HEK293 (cell line): ENCODE measurements around the gene PYCR2.

ENCODE experiments used
- BCL11B ChIP-seq: fragments of 450-650 bp; formaldehyde crosslinking; IDR thresholded peaks from 2 replicates; pipeline ENCODE4 v1.5.1; 2016; ENCODE audit warnings: low read depth, missing biosample characterization, missing genetic modification characterization
- EGR2 ChIP-seq: fragments of 450-650 bp; formaldehyde crosslinking; IDR thresholded peaks from 2 replicates; pipeline ENCODE4 v1.5.1; 2016; ENCODE audit warnings: low read depth, missing biosample characterization, missing genetic modification characterization
- HOXD13 ChIP-seq: sonication (generic); formaldehyde crosslinking; IDR thresholded peaks from 2 replicates; pipeline ENCODE4 v1.8.0; 2022; ENCODE audit warnings: missing genetic modification reagents, borderline replicate concordance
- MEIS1 ChIP-seq: sonication (generic); formaldehyde crosslinking; IDR thresholded peaks from 2 replicates; pipeline ENCODE4 v1.8.1; 2022; ENCODE audit warnings: missing genetic modification reagents, mild to moderate bottlenecking, borderline replicate concordance
- PATZ1 ChIP-seq: fragments of 450-650 bp; formaldehyde crosslinking; IDR thresholded peaks from 2 replicates; pipeline ENCODE4 v1.5.1; 2016; ENCODE audit warnings: missing biosample characterization, missing genetic modification characterization
- SCRT1 ChIP-seq: fragments of 450-650 bp; formaldehyde crosslinking; IDR thresholded peaks from 2 replicates; pipeline ENCODE4 v1.5.1; 2016; ENCODE audit warnings: missing biosample characterization, missing genetic modification characterization, borderline replicate concordance
- SP2 ChIP-seq: fragments of 450-650 bp; formaldehyde crosslinking; IDR thresholded peaks from 2 replicates; pipeline ENCODE4 v1.5.1; 2016; ENCODE audit warnings: missing biosample characterization, missing genetic modification characterization
- ZBTB44 ChIP-seq: fragments of 450-650 bp; IDR thresholded peaks from 2 replicates; pipeline ENCODE4 v1.5.1; 2018; ENCODE audit warnings: missing biosample characterization, mild to moderate bottlenecking, missing genetic modification characterization
- ZFP69B ChIP-seq: fragments of 450-650 bp; formaldehyde crosslinking; IDR thresholded peaks from 2 replicates; pipeline ENCODE4 v1.5.1; 2016; ENCODE audit warnings: missing biosample characterization, missing genetic modification characterization
- ZIC2 ChIP-seq: fragments of 450-650 bp; formaldehyde crosslinking; IDR thresholded peaks from 2 replicates; pipeline ENCODE4 v1.5.1; 2016; ENCODE audit warnings: missing biosample characterization, missing genetic modification characterization
- ZNF174 ChIP-seq: fragments of 450-650 bp; formaldehyde crosslinking; IDR thresholded peaks from 2 replicates; pipeline ENCODE4 v1.5.0; 2017; ENCODE audit warnings: missing biosample characterization, mild to moderate bottlenecking, missing genetic modification characterization
- ZNF2 ChIP-seq: fragments of 450-650 bp; formaldehyde crosslinking; IDR thresholded peaks from 2 replicates; pipeline ENCODE4 v1.5.1; 2016; ENCODE audit warnings: missing biosample characterization, missing genetic modification characterization
- ZNF423 ChIP-seq: fragments of 450-650 bp; formaldehyde crosslinking; IDR thresholded peaks from 2 replicates; pipeline ENCODE4 v1.5.1; 2016; ENCODE audit warnings: missing biosample characterization, missing genetic modification characterization
- ZNF560 ChIP-seq: fragments of 450-650 bp; formaldehyde crosslinking; IDR thresholded peaks from 2 replicates; pipeline ENCODE4 v1.5.1; 2017; ENCODE audit warnings: missing biosample characterization, missing genetic modification characterization, borderline replicate concordance
- ZNF561 ChIP-seq: fragments of 450-650 bp; IDR thresholded peaks from 2 replicates; pipeline ENCODE4 v1.5.1; 2018; ENCODE audit warnings: missing biosample characterization, missing genetic modification characterization, borderline replicate concordance
- ZNF580 ChIP-seq: fragments of 450-650 bp; formaldehyde crosslinking; IDR thresholded peaks from 2 replicates; pipeline ENCODE4 v1.5.1; 2016; ENCODE audit warnings: missing biosample characterization, missing genetic modification characterization
- ZNF600 ChIP-seq: fragments of 450-650 bp; formaldehyde crosslinking; IDR thresholded peaks from 2 replicates; pipeline ENCODE4 v1.5.1; 2016; ENCODE audit warnings: missing biosample characterization, missing genetic modification characterization
- ZNF664 ChIP-seq: fragments of 450-650 bp; formaldehyde crosslinking; IDR thresholded peaks from 2 replicates; pipeline ENCODE4 v1.5.1; 2016; ENCODE audit warnings: missing biosample characterization, missing genetic modification characterization
- ZNF707 ChIP-seq: fragments of 450-650 bp; formaldehyde crosslinking; IDR thresholded peaks from 2 replicates; pipeline ENCODE4 v1.5.1; 2016; ENCODE audit warnings: missing biosample characterization, missing genetic modification characterization
- ZNF785 ChIP-seq: fragments of 450-650 bp; formaldehyde crosslinking; IDR thresholded peaks from 2 replicates; pipeline ENCODE4 v1.5.1; 2016; ENCODE audit warnings: missing biosample characterization, missing genetic modification characterization
- ZXDB ChIP-seq: fragments of 450-650 bp; formaldehyde crosslinking; IDR thresholded peaks from 2 replicates; pipeline ENCODE4 v1.5.1; 2016; ENCODE audit warnings: missing biosample characterization, missing genetic modification characterization
- TF ChIP-seq, protein P1 (sequence below): fragments of 450-650 bp; formaldehyde crosslinking; IDR thresholded peaks from 2 replicates; pipeline ENCODE4 v1.5.1; 2016; ENCODE audit warnings: missing biosample characterization, missing genetic modification characterization
- TF ChIP-seq, protein P2 (sequence below): fragments of 450-650 bp; formaldehyde crosslinking; IDR thresholded peaks from 2 replicates; pipeline ENCODE4 v1.5.1; 2016; ENCODE audit warnings: missing biosample characterization, missing genetic modification characterization
- TF ChIP-seq, protein P3 (sequence below): fragments of 450-650 bp; formaldehyde crosslinking; IDR thresholded peaks from 2 replicates; pipeline ENCODE4 v1.5.1; 2017; ENCODE audit warnings: missing biosample characterization, missing genetic modification characterization
- TF ChIP-seq, protein P4 (sequence below): fragments of 450-650 bp; formaldehyde crosslinking; IDR thresholded peaks from 2 replicates; pipeline ENCODE4 v1.5.1; 2017; ENCODE audit warnings: missing biosample characterization, missing genetic modification characterization
- TF ChIP-seq, protein P5 (sequence below): fragments of 450-650 bp; formaldehyde crosslinking; IDR thresholded peaks from 2 replicates; pipeline ENCODE4 v1.5.1; 2016; ENCODE audit warnings: missing biosample characterization, missing genetic modification characterization
- TF ChIP-seq, protein P6 (sequence below): fragments of 450-650 bp; formaldehyde crosslinking; IDR thresholded peaks from 2 replicates; pipeline ENCODE4 v1.5.1; 2016; ENCODE audit warnings: missing biosample characterization, missing genetic modification characterization

PYCR2 gene

GRCh38 chr1:225962440-225962975 is 38.5 kb upstream of the PYCR2 start (continued):
- TF ChIP-seq, protein P1, sequence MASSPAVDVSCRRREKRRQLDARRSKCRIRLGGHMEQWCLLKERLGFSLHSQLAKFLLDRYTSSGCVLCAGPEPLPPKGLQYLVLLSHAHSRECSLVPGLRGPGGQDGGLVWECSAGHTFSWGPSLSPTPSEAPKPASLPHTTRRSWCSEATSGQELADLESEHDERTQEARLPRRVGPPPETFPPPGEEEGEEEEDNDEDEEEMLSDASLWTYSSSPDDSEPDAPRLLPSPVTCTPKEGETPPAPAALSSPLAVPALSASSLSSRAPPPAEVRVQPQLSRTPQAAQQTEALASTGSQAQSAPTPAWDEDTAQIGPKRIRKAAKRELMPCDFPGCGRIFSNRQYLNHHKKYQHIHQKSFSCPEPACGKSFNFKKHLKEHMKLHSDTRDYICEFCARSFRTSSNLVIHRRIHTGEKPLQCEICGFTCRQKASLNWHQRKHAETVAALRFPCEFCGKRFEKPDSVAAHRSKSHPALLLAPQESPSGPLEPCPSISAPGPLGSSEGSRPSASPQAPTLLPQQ, result 0 out of 2 replicates have a peak, but pooled peaks have one; percentile 39
- TF ChIP-seq BCL11B (tag by site-specific recombination) (0 out of 2 replicates have a peak, but pooled peaks have one; percentile 55), ZNF2 (peak; percentile 96), ZNF580 (tag by site-specific recombination) (no peak), ZBTB44 (tag by site-specific recombination) (no peak), EGR2 (tag by site-specific recombination) (0 out of 2 replicates have a peak, but pooled peaks have one; percentile 11), ZNF707 (tag by site-specific recombination) (no peak), ZNF664 (no peak), SCRT1 (tag by site-specific recombination) (peak; percentile 59; the same call in 1 of the 2 replicates), ZNF785 (tag by site-specific recombination) (peak; percentile 88), ZNF423 (tag by site-specific recombination) (0 out of 2 replicates have a peak, but pooled peaks have one; percentile 23), MEIS1 (CRISPR knock-in tag) (no peak), HOXD13 (CRISPR knock-in tag) (no peak), ZNF174 (tag by site-specific recombination) (no peak), ZNF600 (tag by site-specific recombination) (no peak), ZNF560 (tag by site-specific recombination) (no peak), ZXDB (0 out of 2 replicates have a peak, but pooled peaks have one; percentile 31), SP2 (tag by site-specific recombination) (peak; percentile 31; the same call in 1 of the 2 replicates), PATZ1 (peak; percentile 59), ZIC2 (no peak), ZNF561 (peak; percentile 92; the same call in 1 of the 2 replicates), ZFP69B (peak; percentile 91)
- TF ChIP-seq, protein P2, sequence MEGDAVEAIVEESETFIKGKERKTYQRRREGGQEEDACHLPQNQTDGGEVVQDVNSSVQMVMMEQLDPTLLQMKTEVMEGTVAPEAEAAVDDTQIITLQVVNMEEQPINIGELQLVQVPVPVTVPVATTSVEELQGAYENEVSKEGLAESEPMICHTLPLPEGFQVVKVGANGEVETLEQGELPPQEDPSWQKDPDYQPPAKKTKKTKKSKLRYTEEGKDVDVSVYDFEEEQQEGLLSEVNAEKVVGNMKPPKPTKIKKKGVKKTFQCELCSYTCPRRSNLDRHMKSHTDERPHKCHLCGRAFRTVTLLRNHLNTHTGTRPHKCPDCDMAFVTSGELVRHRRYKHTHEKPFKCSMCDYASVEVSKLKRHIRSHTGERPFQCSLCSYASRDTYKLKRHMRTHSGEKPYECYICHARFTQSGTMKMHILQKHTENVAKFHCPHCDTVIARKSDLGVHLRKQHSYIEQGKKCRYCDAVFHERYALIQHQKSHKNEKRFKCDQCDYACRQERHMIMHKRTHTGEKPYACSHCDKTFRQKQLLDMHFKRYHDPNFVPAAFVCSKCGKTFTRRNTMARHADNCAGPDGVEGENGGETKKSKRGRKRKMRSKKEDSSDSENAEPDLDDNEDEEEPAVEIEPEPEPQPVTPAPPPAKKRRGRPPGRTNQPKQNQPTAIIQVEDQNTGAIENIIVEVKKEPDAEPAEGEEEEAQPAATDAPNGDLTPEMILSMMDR (tag by site-specific recombination), result peak; percentile 84
- TF ChIP-seq, protein P3, sequence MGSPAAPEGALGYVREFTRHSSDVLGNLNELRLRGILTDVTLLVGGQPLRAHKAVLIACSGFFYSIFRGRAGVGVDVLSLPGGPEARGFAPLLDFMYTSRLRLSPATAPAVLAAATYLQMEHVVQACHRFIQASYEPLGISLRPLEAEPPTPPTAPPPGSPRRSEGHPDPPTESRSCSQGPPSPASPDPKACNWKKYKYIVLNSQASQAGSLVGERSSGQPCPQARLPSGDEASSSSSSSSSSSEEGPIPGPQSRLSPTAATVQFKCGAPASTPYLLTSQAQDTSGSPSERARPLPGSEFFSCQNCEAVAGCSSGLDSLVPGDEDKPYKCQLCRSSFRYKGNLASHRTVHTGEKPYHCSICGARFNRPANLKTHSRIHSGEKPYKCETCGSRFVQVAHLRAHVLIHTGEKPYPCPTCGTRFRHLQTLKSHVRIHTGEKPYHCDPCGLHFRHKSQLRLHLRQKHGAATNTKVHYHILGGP (tag by site-specific recombination), result no peak
- TF ChIP-seq, protein P4, sequence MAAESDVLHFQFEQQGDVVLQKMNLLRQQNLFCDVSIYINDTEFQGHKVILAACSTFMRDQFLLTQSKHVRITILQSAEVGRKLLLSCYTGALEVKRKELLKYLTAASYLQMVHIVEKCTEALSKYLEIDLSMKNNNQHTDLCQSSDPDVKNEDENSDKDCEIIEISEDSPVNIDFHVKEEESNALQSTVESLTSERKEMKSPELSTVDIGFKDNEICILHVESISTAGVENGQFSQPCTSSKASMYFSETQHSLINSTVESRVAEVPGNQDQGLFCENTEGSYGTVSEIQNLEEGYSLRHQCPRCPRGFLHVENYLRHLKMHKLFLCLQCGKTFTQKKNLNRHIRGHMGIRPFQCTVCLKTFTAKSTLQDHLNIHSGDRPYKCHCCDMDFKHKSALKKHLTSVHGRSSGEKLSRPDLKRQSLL (tag by site-specific recombination), result no peak
- TF ChIP-seq, protein P5, sequence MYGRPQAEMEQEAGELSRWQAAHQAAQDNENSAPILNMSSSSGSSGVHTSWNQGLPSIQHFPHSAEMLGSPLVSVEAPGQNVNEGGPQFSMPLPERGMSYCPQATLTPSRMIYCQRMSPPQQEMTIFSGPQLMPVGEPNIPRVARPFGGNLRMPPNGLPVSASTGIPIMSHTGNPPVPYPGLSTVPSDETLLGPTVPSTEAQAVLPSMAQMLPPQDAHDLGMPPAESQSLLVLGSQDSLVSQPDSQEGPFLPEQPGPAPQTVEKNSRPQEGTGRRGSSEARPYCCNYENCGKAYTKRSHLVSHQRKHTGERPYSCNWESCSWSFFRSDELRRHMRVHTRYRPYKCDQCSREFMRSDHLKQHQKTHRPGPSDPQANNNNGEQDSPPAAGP, result peak; percentile 47; the same call in 1 of the 2 replicates
- TF ChIP-seq, protein P6, sequence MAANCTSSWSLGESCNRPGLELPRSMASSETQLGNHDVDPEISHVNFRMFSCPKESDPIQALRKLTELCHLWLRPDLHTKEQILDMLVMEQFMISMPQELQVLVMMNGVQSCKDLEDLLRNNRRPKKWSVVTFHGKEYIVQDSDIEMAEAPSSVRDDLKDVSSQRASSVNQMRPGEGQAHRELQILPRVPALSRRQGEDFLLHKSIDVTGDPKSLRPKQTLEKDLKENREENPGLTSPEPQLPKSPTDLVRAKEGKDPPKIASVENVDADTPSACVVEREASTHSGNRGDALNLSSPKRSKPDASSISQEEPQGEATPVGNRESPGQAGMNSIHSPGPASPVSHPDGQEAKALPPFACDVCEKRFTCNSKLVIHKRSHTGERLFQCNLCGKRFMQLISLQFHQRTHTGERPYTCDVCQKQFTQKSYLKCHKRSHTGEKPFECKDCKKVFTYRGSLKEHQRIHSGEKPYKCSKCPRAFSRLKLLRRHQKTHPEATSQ (tag by site-specific recombination), result no peak
